A172 (cell line): ENCODE measurements around the gene RFFL. TPM values are rescaled to one million over a fixed set of nuclear protein-coding genes. Genes with fewer than 3 reads are reported as not detected.
"Not testable (repeated sequence)": the region's sequence is repeated elsewhere in the genome, so short reads cannot be mapped to it uniquely, and the experiment has no call there.

Experiments used
- DNase-seq: peaks from one replicate; pipeline ENCODE4 v3.0.0-alpha.2; 2015; ENCODE audit warnings: low spot score
- total RNA-seq: library from RNA; depleted of rRNA; stranded (reverse); fragments of >200 nt; shearing (Covaris generic); gene quantifications from 2 replicates; pipeline ENCODE4 v1.2.3, GENCODE V29; 2014

Gene RFFL
- total RNA-seq, 1 experiment from 2014 or later = 12.8 TPM

DNA sequence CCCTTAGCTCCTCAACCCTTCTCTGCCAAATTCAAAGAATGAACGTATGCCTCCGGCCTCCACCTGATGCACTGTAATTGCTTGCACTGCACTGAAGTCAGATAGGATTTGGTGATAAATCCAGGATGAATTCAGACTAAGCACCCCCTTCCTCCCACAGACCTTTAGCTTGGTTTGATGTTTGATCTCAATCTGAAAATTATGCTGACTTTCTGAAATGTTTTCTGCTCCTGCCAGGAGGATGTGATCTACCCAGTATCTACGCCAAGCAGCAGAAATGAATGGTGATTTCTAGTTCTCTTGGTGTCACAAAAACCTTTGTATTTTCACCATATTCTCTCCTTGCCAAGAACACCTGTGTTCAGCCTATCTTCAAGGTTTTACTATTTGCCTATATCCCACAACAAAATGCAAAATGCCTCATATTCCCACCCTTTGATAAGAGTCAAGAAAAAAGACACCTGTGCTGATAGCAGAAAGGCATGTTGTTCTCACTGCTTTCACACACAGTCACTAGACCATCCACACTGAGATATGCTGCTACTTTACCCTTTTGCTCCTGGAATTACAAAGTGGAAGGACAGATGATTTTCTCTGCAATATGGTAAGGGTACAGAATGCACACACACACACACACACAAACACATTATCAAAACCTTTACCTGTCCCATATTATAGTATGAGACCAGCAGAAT, 14.7 kb downstream of the RFFL start:
- DNase-seq = no peak

DNA sequence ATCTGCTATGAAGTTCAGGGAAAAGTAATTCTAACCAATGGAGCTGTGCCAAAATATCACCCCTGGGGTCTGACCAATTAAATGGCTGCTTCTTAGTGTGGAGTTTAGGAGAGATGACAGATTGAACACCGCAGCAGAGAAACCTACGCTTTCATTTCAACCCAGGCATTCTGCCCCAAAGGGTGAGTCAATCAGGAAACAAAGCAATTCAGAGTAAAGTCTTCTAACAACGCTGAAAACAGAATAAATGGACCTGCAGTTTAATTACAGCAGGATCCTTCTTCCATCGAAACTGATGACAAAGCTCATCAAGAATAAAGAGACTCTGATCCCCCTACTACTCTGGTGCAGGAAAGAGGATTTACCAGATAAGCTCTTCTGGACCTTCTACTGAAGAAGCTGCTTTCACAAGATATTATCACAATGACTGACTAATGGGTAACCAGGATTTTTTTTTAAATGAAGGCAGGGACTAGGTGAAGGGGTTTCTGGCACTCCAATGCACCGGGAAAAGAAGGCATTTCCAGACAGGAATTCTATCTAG, 16.7 kb downstream of the RFFL start:
- DNase-seq = peak; percentile 86

DNA sequence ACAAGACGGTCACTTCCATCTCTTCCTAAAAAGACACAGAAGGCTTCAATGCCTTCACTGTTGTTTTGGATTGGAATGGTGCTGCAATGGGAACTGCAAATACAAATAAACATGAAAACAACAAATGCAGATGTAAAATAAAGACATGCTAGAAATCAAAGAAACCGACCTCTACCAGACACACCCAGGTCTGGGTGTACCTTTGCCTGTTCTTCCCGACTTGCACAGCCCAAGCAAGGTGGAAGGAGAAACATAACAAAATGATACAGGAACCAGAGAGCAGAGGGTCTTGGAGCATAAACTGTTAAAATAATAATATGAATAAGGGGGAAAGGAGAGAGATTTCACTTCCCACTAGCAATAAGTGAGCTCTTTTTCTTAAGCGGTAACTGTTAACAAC, 17.3 kb downstream of the RFFL start:
- DNase-seq = no peak

DNA sequence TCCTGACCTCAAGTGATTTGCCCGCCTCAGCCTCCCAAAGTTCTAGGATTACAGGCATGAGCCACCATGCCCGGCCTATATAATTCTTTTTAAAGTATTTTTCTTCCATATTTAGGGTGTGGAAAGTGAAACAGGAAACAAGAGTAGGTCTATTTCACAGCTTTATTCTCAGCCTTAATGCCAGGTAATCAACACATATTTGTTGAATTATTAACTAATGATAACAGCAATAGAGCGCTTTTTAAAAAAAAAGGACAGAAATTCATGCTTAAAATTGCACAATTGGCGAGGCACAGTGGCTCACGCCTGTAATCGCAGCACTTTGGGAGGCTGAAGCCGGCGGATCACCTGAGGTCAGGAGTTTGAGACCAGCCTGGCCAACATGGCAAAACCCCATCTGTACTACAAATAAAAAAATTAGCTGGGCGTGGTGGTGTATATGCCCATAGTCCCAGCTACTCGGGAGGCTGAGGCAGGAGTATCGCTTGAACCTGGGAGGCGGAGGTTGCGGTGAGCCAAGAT, 18.0 kb downstream of the RFFL start:
- not testable (repeated sequence) for DNase-seq

- DNase-seq = no peak
These were observed 19.3 kb downstream of the RFFL start for GRCh38 chr17:35044181-35044580.

- no peak for DNase-seq
These were observed 22.1 kb downstream of the RFFL start for GRCh38 chr17:35041390-35041789.

DNA sequence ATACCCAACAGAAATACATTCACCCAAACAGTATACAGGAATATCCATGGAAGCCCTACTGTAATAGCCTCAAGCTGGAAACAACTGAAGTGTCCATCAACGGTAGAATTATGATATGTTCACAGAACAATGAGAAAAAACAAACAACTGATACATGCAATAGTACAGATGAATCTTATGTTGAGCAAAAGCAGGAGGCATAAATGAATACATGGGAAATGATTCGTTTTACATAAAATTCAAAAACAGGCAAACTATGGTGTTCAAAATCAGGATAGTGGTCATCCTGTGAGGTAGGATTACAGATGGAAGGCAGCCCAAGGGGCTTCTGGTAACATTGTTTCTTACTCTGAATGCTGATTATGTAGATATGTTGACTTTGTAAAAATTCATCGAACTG, 25.1 kb downstream of the RFFL start:
- no peak for DNase-seq

DNA sequence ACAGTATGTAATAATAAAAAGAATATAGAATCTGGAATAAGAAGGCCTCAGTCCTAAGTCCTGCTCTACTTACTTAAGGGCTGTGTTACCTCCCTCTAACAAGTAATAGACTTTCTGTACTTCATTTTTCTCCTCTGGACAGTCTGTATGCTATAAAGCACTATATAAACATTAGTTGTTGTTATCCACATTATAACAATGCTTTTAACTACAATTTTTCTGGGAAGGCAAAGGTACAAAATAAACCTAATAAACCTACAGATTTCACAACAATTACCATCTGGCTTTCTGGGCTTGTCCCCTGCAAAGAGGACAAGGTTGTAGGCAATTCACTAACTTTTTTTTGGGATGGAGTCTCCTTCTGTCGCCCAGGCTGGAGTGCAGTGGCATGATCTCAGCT, 32.7 kb downstream of the RFFL start:
- DNase-seq = no peak

DNA sequence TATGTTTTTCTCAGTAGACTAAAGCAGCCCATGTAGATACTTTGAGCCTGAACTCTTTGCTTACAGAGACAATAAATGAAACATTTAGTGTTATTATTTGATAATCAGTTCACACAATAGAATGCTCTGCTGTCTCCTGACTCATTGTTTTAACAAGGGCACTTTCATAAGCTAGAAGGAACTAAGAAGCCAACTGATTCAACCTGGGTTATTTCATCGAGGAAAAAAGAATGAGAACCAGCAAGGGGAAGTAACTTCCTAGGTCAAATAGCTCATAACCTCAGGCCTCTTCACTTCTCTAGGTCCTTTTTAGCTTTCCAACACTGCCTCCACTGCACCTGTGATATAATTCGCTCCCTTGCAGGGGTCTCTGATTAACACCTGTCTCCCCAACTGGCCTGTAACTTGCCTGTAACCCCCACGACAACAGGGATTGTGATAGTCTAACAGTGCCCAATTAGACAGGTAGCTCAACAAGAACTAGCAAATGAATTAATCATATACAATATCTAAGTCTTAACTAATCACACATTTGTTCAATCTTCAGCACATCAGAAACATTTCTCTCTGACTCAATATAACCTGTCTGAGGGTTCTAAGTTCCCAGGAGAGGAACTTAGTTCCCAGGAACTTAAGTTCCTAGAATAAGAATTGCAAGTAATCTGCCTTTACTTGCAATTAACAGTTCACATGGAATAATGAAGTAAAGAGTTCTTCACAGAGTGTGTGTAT, 34.8 kb downstream of the RFFL start:
- no peak for DNase-seq

- DNase-seq = not testable (repeated sequence)
These were observed 35.4 kb downstream of the RFFL start for GRCh38 chr17:35028097-35028496.

DNA sequence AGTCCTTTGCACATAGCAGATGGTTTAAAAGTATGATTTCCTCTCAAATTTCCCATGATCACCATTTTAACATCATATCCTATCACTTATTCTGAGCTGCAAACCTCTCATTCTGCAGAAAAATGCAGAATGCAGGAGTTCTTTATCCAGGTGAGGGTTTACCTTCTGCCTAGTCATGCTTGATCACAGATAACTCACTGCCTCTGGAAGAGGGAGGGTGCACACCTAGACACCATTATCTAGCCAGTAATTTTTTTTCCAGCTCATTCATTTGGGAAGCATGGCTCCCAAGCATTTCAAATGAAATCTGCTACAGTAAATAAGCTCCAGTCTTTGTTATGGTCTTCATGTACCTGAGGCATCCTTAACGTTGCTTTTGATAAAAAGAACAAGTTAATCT, 38.0 kb downstream of the RFFL start:
- DNase-seq = no peak

DNA sequence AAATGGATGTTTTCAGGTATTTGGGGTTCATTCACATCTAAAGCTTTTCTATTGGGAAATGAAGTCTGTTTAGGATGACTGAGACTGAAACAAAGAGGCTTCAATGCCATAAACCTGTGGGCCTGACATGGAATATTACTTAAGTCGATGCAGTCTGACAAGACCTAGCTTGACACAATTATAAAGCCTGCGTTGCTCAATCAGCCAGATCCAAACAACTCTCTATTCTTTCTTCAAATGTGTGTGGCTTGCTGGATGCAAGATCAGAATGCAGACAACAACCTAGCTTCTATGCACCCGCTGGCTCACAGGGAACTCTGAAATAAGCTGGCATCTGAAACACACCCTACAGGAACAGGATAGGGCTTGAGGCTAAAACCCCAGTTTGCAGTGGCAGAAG, 40.0 kb downstream of the RFFL start:
- DNase-seq = no peak

DNA sequence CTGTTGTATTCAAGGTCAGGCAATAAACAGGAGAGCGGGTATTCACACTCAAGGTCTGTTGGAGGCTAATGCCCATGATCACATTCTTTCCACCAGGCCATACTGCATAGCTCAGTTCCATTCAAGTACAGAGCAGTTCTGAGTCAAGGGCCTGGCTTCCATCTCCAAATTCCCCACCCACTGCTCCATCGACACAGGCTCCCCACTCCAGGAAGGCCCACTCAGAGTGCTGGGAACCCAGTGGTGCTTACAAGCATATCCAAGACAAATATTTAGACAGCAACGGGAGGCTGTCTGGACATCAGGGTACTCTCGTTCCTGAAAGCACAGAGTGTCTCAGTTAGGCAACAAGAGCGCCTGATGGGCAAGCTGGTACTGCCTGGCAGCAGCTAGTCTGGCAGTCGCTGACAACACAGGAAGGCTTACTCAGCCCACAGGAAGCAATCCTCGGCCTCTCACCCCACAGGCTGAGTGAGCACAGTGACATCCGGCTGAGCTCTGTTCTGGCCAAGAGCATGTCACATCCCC, 40.9 kb downstream of the RFFL start:
- DNase-seq = peak; percentile 85

GRCh38 chr17:35021520-35022380, 41.8 kb downstream of the RFFL start:
- DNase-seq = no peak

- no peak for DNase-seq
These were observed 43.9 kb downstream of the RFFL start for GRCh38 chr17:35019386-35020179.

DNA sequence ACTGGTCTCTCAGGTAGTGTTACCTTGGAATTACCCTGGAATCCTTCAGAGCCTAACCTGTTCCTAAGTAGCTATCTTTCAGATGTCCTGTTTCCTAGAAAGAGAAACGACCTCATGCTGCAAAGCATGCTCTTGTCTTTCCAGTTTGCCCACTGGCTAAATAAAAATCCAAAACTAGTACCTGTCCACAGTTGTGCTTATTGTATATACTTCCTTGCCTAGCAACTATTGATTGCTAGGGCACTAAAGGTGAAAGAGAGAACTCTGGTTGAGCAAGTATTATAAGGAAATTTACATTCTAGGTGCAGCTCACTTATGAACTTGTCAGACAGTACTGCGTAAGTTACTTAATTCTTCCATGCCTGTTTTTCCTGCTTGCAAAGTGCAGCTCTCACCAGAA, 44.7 kb downstream of the RFFL start:
- no peak for DNase-seq

GRCh38 chr17:35017021-35017420, 46.5 kb downstream of the RFFL start:
- no peak for DNase-seq

- no peak for DNase-seq
These were observed 47.1 kb downstream of the RFFL start for GRCh38 chr17:35016369-35016768.

GRCh38 chr17:35011671-35012216, 51.8 kb downstream of the RFFL start:
- DNase-seq = no peak

DNA sequence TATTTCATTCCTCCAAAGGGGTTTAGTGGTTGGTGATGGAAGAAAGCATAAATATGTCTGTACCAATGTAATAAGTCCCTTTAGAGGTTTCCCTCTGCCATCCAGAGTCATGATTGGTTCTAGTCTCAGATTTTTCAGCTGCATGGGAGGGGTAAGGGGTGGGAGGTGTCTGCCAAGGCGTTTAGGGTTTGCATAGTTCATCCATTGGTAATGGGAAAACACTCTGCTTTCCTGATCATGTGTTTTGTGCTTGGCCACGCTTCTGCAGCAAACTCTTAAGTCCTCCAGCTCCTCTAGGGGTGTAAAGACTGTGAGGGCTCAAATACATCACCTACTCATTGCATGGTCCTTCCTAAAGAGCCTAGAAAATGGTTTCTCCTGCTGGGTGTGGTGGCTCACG, 53.4 kb downstream of the RFFL start:
- no peak for DNase-seq

- no peak for DNase-seq
These were observed 56.5 kb downstream of the RFFL start for GRCh38 chr17:35006961-35007360.
